ENCODE data around the gene PADI6.
"Not testable (repeated sequence)": the region's sequence is repeated elsewhere in the genome, so short reads cannot be mapped to it uniquely, and the experiment has no call there.

PADI6 gene

DNA sequence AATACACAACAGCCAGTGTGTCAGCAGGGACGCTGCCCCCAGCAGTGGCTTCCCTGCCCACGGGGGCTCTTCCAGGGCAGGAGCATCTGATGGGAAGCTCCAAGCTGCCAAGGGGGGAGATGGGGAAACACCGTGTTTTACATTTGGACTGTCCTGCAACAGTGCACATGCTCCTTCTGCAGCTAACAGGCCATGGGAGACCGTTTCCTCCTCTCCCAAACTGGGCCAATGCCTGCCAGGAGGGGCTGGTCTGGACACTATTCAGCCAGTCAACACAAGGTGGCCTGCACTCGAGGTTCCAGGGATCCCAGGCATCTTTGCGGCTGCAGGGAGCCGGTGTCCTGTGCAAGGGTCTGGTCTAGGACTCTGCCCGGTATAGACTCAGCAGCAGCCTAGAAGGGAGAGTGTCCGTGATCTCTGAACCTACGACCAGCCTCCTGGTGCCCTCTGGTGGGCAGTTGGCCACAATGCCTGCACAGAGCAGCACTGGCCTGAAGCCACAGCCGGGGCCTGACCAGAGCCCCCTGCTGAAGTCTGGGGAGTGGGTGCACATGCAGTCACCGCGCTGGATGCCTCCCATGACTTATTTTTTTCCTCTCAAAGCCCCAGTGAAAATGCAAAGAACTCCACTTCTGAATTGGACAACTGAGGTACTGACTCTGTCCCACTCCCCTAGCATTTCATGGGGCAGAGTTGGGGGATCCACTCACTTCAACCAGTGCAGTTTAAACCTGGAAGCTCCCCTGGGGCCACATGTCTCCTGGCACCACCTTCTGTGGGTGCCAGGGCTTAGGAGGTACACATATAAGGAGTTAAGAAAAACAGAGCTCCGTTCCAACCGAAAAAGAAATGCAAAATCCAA is 34.1 kb downstream of the PADI6 start:
- DNase-seq = peak; percentile 58

- DNase-seq = not testable (repeated sequence)
Observed at GRCh38 chr1:17406760-17407475, 34.9 kb downstream of the PADI6 start.

- DNase-seq = not testable (repeated sequence)
Observed at GRCh38 chr1:17407786-17408514, 36.0 kb downstream of the PADI6 start.

- DNase-seq = peak; percentile 75
Observed at GRCh38 chr1:17409391-17409811, 37.4 kb downstream of the PADI6 start.

DNA sequence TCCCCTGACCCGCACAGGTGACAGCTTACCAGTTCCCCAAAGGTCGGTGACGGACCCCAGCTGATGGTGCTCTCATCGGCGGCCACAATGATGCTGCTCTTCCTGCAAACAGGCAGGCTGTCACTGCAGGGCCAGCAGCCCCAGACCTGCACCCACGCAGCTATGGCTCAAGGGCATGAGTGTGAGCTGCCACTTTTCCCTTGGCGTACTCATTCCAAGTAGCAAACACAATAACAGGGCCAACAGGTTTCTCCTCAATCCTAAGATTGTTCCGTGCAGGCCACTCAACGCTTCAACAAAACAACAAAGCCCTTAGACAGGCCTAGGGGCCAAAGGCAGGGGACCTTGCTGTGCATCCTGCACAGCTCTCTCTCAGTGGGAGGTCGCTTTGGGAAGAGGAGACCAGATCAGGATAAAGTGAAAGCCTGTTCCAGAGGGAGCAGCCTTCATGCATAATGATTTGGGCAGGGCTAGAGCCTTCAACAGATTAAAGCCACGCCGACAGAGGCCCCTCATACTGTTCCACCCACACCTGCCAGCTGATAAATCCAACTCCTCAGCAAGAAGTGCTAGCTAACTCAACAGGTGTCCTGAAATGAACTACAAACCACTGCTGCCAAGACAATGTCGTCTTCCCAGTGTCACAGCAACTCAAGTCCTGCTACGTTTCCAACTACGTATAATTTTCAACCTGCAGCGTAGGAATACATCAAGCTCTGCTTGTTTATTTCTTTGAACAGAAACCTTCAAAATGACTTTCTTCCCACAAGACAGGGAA is 40.3 kb downstream of the PADI6 start:
- no peak for DNase-seq

DNA sequence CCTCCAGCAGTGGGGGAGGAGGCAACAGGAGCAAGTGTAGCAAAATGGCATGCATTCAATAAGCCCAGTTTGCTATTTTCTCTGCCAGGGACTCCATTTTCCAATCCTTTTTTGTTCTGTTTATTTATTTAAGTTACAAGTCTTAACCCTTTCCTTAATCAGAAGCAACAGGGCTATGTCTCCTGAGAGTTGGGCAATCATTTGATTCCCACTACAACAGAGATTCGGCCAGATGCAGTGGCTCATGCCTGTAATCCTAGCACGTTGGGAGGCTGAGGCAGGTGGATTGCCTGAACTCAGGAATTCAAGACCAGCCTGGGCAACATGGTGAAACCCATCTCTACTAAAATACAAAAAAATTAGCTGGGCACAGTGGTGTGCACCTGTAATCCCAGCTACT is 42.0 kb downstream of the PADI6 start:
- DNase-seq = no peak

DNA sequence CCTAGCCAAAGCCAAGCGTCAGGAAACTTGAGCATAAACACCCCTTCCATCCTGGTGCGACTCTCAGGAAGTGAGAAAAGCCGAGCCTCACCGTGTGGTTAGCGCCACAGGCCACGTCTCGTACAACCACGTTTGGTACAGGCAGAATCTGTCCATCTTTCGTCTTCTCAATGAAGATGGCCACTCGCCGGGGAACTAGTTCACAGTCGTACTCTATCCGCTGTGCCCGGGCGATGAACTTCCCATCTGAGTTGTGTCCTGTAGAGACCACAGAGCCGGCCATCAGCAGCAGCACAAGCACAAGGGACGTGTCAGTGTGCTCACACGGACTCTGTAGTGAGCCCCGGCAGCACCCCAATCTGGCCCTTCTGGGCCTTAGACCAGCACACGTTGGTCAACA is 44.4 kb downstream of the PADI6 start:
- DNase-seq = no peak

- peak; percentile 58 for DNase-seq
Observed at GRCh38 chr1:17419626-17420328, 47.8 kb downstream of the PADI6 start.

DNA sequence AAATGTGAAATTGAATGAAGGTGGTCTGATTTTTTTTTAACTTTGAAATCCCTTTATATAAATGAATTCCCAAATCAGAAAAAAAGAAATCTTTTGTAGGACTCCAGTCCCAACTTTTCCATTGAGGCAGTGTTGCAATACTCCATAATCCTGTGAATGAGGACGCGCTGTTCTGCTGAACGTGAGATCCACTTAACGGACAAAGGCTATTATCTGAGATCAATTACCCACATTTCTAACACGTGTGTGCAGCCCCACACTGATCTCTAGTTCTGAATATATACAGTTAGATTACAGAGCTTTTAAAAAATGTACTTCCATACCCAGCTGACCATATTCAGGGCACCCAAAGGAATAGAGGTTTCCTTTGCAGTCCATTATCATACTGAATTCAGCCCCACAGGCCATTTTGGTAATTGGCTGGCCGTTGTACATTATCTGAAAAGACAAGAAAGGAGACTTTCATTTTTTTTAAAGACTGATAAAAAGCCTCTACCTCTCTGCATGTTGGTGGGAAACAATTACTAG is 48.5 kb downstream of the PADI6 start:
- no peak for DNase-seq

GRCh38 chr1:17422461-17422860 is 50.5 kb downstream of the PADI6 start:
- DNase-seq = no peak

DNA sequence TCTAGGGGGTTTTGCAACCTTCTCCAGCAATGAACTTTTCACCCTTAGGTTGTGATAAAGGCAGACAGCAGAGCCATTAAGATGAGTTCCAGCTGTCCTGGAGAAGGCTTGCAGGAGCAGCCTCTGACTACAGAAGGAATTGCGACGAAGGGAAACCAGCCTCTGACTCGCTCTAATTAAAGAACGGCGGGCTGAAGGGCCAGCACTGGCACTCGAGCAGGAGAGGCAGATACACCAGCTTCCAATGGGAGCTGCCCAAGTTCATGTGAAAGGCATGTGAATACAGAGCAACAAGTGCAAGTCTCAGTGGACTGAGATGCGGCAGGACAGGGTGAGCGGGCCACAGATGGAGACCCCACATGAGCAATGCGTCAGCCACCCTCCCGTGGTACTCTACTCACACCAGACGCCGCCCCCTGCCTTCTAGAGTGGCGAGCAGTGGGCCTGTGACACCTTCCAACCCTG is 51.8 kb downstream of the PADI6 start:
- no peak for DNase-seq

DNA sequence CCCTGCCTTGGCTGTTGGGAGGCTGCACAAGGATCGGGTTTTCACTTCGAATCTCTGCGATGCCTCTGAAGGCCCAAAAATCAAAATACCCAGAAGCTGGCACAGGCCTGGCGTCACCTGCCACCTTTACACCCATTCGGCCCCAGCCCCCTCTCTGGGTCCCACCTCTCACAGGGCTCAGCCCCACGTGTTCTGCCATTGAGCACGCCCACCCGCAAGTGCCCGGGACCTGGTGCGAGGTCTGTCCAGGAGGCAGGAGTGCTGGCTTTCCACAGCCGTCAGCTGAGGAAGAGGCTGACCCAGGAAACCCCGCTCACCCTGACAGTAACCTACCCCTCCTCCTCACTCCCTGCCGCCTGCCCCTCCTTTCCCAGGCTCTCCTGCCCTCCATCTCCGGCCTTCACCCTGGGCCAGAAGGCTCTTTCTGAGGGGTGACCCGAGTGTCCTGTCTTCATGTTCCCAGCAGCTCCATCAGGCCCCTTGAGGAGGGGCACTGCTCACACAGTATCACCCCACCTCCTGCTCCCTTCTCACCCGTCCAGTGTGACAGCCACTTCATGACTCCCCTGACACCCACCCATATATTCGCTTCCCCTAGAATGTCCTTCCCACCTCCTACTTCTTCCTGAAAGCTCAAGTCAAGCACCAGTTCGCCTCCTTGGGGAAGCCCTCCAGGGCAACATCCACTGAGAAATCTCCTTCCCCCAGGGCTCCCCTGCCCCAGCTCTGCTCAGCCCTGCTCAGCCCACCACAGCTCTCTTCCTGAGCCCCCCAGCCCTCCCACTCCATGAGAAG is 54.0 kb downstream of the PADI6 start:
- DNase-seq = no peak

DNA sequence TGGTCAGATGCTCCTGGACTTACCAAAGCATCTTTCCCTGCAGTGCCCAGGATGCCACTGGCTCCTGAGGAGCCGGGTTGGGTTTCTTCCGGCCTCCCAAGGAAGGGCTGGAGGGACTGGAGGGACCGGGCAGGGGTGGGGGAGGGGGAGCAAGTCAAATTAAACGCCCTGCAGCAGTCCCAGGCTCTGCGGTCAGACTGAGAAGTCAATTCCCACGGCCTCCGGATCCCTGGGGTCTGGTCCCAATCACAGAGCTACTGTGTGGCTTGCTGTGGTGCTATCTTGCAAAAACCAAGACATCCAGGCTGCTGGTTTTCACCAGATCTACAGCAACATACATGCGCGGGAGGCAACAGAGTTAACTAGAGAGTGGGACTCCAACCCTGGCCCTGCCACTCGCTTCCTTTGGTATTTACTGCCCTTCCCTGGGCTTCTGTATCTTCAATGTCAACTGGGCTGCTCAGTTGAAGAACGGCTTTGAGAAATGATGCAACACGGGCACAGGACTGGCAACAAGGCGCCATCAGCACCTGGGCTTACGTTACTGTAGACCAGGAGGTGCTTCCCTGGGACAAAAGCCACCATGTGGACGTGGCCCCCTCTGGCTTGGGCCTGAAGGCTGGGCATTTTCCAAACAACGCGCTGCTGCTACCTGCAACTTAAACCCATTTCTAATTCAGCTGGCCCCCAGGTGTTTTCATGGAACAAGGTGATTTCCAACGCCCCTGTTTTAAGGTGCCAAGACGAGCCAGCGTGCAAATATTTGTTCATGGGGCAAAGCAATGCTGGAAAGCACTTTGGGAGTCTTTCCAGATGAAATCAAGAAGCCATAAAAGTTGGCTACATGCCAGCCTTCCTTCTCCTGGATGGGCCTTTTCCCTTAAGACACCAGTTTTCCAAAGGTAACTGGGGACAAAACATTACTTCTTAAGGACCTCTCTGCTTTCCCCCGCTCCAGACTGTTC is 56.0 kb downstream of the PADI6 start:
- DNase-seq = no peak

- DNase-seq = no peak
Observed at GRCh38 chr1:17429183-17429582, 57.2 kb downstream of the PADI6 start.

- no peak for DNase-seq
Observed at GRCh38 chr1:17432412-17432811, 60.4 kb downstream of the PADI6 start.

- no peak for DNase-seq
Observed at GRCh38 chr1:17433261-17433660, 61.3 kb downstream of the PADI6 start.

DNA sequence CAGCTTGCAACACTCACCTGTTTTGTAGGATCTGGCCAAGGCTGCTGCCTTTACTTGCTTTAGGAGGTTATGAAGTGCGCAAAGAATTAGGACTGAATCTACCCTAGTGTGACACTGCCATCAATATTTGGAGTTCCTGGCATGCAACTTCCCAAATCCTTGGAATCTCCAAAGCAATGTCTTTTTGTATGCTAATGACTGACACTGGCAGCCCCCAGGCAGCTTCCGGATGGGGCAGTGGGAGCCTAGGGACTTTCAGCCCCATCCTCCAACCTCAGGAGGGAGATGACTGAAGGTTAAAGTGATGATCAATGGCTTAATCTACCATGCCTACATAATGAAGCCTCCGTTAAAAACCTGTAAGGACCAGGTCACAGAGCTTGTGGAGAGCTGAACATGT is 62.0 kb downstream of the PADI6 start:
- DNase-seq = no peak

DNA sequence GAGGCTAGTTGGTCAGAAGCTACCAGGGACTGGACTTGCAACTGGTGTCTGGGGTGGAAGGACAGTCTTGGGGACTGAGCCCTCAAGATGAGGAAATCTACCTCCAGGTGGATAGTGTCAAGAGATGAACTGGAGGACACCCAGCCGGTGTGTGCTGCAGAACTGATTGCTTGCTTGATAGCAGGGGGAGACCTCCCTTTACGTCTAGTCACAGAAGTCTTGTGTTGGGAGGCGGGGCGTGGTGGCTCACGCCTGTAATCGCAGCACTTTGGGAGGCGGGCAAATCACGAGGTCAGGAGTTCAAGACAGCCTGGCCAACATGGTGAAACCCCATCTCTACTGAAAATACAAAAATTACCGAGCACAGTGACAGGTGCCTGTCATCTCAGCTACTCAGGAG is 62.6 kb downstream of the PADI6 start:
- peak; percentile 47 for DNase-seq

- no peak for DNase-seq
Observed at GRCh38 chr1:17436380-17437174, 64.6 kb downstream of the PADI6 start.
